HL-60/S4 treated with retinoic acid at 250 ng/mL for 4 days and 3 days (cell line): ENCODE measurements around the gene ATP8A2.

ENCODE experiments used
- in situ Hi-C: fragments of 300-500 bp; cut with MboI; formaldehyde crosslinking; loops from 2 replicates; pipeline ENCODE4 v1.7.0; 2022; ENCODE audit warnings: low sequenced_read_pairs

ATP8A2 gene

GRCh38 chr13:25844559-25845434 lies 473.0 kb downstream of the ATP8A2 start:
- in situ Hi-C loops = no loop called here

- in situ Hi-C loops = no loop called here
Measured at GRCh38 chr13:25846222-25846984, 474.6 kb downstream of the ATP8A2 start.

DNA sequence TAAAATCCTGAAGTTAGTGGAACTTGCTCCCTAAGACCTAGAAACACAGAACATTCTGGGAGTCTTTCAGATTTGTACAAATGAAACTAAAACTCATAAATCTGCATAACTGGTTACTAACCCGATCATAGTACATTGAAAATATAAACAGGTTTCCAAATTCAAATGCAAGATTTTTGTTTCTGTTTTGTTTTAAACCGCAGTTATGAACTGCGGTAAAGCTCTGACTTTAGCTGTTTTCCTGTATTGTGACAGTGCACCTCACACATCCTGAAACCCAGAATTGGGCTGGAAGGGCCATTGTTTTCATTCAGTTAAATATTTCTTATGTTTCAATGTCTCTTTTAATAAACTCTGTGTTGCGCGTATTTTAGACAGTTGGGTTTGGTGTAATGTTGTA lies 475.4 kb downstream of the ATP8A2 start:
- in situ Hi-C loops = no loop called here

- in situ Hi-C loops = no loop called here
Measured at GRCh38 chr13:25847635-25848626, 476.2 kb downstream of the ATP8A2 start.

GRCh38 chr13:25848812-25849745 lies 477.3 kb downstream of the ATP8A2 start:
- in situ Hi-C loops = no loop called here

- in situ Hi-C loops = no loop called here
Measured at GRCh38 chr13:25857830-25858229, 486.1 kb downstream of the ATP8A2 start.

DNA sequence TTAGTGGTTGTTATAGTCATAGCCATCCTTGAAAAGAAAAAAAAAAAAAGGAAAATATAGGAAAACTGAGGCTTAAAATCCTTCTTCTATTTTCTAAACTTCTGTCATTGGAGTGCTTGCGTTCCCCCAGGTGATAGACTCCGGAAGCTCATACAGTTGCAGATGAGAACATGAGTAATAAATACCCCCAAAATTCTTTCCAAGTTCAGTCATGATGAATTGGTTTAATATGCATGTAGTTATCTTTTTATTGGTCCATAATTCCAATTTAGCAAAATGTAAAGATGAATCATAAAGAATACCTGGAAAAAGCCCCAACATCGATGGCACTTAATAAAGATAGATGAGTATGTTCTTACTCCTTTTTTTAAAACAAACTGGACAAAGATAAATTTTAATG lies 487.8 kb downstream of the ATP8A2 start:
- in situ Hi-C loops = no loop called here

GRCh38 chr13:25860265-25860664 lies 488.5 kb downstream of the ATP8A2 start:
- in situ Hi-C loops = no loop called here

DNA sequence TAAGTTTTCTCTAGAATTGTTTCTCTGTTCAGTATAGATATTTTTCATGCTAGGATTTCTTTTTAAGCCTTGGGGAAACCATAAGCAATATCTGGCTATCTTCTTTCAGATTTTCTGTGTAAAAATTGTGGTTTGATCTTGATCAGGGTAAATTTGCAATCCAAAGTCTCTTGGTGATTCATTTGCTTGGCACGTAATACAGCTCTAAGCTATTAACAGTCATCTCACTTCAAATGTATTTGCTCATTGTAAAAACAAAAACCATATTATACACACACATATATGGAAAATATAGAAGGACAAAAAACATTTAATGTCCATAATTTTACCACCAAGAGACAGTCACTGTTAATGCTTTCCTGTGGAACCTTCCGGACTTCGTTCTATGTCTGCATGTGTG lies 489.1 kb downstream of the ATP8A2 start:
- in situ Hi-C loops = no loop called here

DNA sequence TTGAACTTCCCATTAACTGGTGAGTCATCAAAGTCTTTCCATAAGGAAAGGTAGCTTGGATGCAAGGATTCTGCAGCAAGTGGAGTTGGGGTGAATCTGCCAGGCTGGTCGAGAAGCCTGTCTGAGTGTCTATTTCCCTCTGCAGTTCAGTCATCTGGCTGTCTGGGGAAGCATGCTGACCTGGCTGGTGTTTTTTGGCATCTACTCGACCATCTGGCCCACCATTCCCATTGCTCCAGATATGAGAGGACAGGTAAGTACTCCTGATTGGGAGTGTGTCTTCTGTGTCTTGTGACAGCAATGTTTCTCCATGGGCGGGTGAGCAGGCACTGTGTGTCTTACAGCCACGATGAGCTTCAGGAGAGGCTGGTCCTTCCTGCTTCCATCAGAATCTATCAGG lies 490.4 kb downstream of the ATP8A2 start:
- in situ Hi-C loops = no loop called here

- in situ Hi-C loops = no loop called here
Measured at GRCh38 chr13:25864116-25864515, 492.3 kb downstream of the ATP8A2 start.

GRCh38 chr13:25864936-25865335 lies 493.2 kb downstream of the ATP8A2 start:
- in situ Hi-C loops = no loop called here

GRCh38 chr13:25865391-25865790 lies 493.6 kb downstream of the ATP8A2 start:
- in situ Hi-C loops = no loop called here

DNA sequence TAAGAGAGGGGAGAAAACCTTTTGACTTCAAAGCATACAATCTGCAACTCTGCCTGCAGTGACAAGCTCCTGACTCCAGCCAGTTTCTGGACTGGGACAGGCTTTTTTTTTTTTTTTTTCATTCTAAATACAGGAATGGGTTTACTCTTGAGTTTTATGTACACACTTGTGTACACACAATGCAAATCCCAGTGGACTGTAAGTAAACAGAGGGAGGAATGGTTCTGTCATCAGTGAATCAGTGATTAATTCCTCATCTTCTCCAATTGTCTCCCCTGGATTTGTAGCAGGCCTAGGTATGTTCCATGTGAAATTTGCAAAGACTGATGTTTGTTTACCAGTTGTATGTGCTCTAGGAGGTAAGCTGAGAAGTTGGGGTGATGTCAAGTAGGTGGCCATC lies 495.3 kb downstream of the ATP8A2 start:
- in situ Hi-C loops = no loop called here

DNA sequence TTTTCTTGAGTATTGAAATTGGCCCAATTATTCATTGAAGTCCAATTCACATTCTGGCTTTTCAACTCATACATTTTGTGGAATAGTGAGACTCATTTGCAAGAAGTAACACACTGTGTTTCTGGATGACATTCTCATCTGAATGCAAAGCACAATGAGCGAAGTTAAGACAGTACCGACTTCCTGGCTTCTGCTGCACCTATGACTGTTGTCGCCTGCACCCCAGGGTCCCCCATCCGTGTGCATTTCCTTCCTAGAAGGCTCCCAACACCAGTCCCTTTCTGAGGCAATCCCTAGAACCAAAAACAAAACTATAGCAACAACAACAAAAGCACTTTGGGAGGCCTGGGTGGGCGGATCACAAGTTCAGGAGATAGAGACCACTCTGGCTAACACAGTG lies 496.7 kb downstream of the ATP8A2 start:
- in situ Hi-C loops = no loop called here

- in situ Hi-C loops = no loop called here
Measured at GRCh38 chr13:25869941-25870340, 498.2 kb downstream of the ATP8A2 start.

- in situ Hi-C loops = no loop called here
Measured at GRCh38 chr13:25871389-25872125, 499.8 kb downstream of the ATP8A2 start.

GRCh38 chr13:25872481-25873241 lies 500.9 kb downstream of the ATP8A2 start:
- in situ Hi-C loops = no loop called here
